Duodenal mucosa (tissue), 2 donors: ENCODE results near the gene PPP1R14C.
A peak's percentile ranks its signal among the peaks of the same experiment; 100 is the strongest.
"Not testable (repeated sequence)": the region's sequence is repeated elsewhere in the genome, so short reads cannot be mapped to it uniquely, and the experiment has no call there.

ENCODE experiments used
- H3K27ac ChIP-seq: one replicate; pipeline ENCODE4 v1.7.0; 2013; ENCODE audit warnings: low read depth, low read length
- H3K27me3 ChIP-seq, 2 donors: one replicate each; pipeline ENCODE4 v1.7.0; 2013; ENCODE audit warnings: low read length in 2 of 2, control low read depth in 1 of 2; ENCODE audit not compliant: insufficient read depth in 2 of 2, control insufficient read depth in 1 of 2
- H3K36me3 ChIP-seq, 2 donors: one replicate each; pipeline ENCODE4 v1.7.0; 2013; ENCODE audit warnings: low read length in 2 of 2, control low read depth in 1 of 2; ENCODE audit not compliant: insufficient read depth in 2 of 2, control insufficient read depth in 1 of 2
- H3K4me1 ChIP-seq, 2 donors: one replicate each; pipeline ENCODE4 v1.7.0; 2013; ENCODE audit warnings: low read length in 2 of 2, control low read depth in 1 of 2; ENCODE audit not compliant: insufficient read depth in 2 of 2, control insufficient read depth in 1 of 2
- H3K4me3 ChIP-seq, 2 donors: one replicate each; pipeline ENCODE4 v1.7.0; 2013; ENCODE audit warnings: low read length in 2 of 2, low read depth in 1 of 2
- H3K9ac ChIP-seq, 2 donors: one replicate each; pipeline ENCODE4 v1.7.0; 2013; ENCODE audit warnings: low read length in 2 of 2, low read depth in 1 of 2
- H3K9me3 ChIP-seq, 2 donors: one replicate each; pipeline ENCODE4 v1.7.0; 2013; ENCODE audit warnings: low read length in 2 of 2, control low read depth in 1 of 2; ENCODE audit not compliant: control insufficient read depth in 1 of 2

The PPP1R14C gene

DNA sequence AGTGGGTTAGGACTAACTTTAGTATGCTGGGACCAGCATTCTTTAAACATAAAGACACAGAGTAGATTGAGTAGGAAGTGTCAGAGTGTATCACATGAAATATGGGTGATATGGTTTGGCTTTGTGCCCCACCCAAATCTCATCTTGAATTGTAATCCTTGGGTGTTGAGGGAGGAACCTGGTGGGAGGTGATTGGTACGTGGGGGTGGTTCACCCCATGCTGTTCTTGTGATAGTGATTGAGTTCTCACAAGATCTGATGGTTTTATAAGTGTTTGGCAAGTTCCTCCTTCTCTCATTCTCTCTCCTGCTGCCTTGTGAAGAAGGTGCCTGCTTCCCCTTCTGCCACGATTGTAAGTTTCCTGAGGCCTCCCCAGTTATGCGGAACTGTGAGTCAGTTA lies 5.1 kb upstream of the PPP1R14C start:
- not testable (repeated sequence) for H3K9me3 ChIP-seq, H3K36me3 ChIP-seq, H3K27ac ChIP-seq, H3K9ac ChIP-seq, H3K4me3 ChIP-seq
- H3K27me3 ChIP-seq, result peaks cover 19 to 22% of the 10 kb centered on the region in 2 donors
- H3K4me1 ChIP-seq, result peaks cover 18 to 27% of the 10 kb centered on the region in 2 donors

DNA sequence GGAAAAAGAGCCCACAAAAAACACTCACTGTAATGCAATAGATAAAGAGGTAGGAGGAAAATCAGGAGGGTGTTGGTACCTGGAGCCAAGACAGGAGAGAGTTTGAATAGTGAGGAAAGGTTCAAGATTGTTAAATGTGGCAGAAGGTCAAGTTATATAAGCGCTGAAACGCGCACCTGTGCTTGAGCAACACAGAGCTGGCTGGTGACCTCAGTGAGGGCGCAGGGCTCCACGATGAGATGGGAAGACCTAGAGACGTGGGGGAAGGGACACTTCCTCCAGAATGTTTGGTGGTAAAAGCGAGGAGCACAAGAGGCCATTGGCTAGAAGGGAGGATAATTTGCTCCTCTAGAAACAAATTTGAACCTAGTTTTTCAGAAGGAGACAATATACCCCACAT lies 4.2 kb upstream of the PPP1R14C start:
- no peak overlapping the region for H3K27ac ChIP-seq
- H3K9me3 ChIP-seq, result peaks cover 0 to 3% of the 10 kb centered on the region in 2 donors

DNA sequence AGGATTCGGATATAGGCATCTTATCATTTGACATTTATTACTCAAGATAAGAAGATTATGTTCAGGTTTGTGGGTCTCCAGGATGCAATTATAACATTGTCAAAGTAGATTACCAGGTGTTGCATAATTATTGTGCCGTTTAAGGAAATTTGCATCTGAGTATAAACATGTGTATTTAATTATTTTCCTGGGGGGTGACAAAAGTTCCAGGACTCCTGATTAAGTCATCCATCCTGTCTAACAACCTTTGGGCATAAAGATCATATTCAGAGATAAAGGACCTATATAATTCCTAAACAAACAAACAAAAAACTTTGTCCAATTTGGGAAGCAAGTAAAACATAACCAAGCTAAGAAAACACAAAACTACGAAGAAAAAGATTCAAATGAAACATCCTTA lies 3.3 kb upstream of the PPP1R14C start:
- Histone ChIP-seq H3K4me3 (no peak overlapping the region), H3K36me3 (no peaks in the 10 kb centered on the region), H3K27me3 (peaks cover 25 to 31% of the 10 kb centered on the region in 2 donors), H3K9me3 (peaks cover 0 to 3% of the 10 kb centered on the region in 2 donors), H3K4me1 (peaks cover 15 to 16% of the 10 kb centered on the region in 2 donors), H3K27ac (no peak overlapping the region), H3K9ac (no peak overlapping the region)

More for the DNA sequence above, 4.2 kb upstream of the PPP1R14C start:
- peaks cover 19 to 23% of the 10 kb centered on the region in 2 donors for H3K27me3 ChIP-seq
- H3K4me1 ChIP-seq, result peaks cover 20 to 22% of the 10 kb centered on the region in 2 donors
- no peak overlapping the region for H3K4me3 ChIP-seq
- no peak overlapping the region for H3K9ac ChIP-seq
- no peaks in the 10 kb centered on the region for H3K36me3 ChIP-seq

DNA sequence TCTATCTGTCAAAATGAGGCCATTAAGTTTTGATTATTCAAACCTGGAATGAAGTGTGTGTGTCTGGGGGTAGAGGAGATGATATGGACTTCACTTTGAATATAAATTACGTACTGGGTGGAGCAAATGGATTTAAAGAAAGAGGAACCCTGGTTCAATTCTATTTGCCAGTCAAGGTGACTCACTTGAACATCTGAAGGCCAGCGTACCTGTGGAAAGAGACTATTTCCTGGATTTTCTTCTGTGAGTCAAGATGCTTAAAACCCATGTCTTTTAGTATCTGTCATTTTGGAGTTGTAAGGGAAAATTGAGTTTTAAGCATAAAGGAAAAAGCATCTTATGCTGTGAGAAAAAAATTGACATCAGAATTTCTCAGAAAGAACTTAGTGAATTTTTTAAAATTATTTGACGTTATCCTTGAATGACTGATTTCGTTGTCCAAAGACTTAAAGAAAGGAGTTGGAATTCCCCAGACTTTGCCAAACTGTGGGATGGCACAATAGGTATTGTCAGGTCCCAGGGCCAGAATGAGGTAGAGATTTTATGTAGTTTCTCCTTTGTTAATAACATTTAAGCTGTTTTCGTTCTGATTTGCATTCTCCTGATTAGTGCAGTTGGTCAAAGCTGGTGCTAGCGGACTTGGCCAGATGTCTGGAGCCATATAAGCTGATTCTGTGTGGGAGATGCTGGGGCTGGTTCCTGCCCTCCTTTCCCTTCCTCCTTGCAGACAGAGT lies 2.4 kb upstream of the PPP1R14C start:
- H3K9ac ChIP-seq, result no peak overlapping the region
- no peak overlapping the region for H3K4me3 ChIP-seq
- H3K9me3 ChIP-seq, result peaks cover 0 to 3% of the 10 kb centered on the region in 2 donors
- H3K4me1 ChIP-seq, result peaks cover 8 to 20% of the 10 kb centered on the region in 2 donors
- H3K36me3 ChIP-seq, result no peaks in the 10 kb centered on the region
- H3K27ac ChIP-seq, result no peak overlapping the region
- peaks cover 27 to 29% of the 10 kb centered on the region in 2 donors for H3K27me3 ChIP-seq

DNA sequence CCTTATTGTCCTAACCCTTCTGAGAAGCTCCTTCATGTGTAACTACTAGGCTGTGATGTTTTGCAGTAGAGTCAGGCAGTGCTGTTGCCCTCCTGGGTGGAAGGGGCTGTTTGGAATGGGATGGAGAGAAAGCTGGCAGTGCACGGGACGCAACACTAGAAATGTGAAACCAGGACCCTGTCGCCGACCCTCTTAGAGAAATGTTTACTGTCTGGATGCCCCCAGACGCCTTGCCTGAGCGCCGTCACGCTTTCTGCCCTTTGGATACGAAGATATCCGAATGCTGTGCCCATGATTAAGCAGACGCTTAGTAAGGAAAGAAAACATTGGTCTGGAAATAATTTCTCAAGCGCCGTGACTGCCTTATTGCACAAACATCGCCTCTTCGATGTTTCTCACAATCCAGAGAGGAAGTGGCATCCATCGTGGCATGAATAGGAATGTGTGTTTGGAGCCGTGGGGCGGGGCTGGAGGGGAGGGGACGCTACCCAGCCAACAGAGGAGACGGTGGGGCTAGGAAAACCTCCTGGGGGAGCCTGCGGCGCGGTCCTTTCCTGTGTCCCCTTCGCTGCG lies 661 bp upstream of the PPP1R14C start:
- H3K36me3 ChIP-seq, result no peaks in the 10 kb centered on the region
- peaks cover 31 to 36% of the 10 kb centered on the region in 2 donors for H3K27me3 ChIP-seq
- no peak overlapping the region for H3K27ac ChIP-seq
- no peaks in the 10 kb centered on the region for H3K9me3 ChIP-seq
- H3K4me3 ChIP-seq, result peak overlapping the region; percentile 42 to 59
- no peak overlapping the region for H3K9ac ChIP-seq
- peaks cover 8 to 22% of the 10 kb centered on the region in 2 donors for H3K4me1 ChIP-seq

DNA sequence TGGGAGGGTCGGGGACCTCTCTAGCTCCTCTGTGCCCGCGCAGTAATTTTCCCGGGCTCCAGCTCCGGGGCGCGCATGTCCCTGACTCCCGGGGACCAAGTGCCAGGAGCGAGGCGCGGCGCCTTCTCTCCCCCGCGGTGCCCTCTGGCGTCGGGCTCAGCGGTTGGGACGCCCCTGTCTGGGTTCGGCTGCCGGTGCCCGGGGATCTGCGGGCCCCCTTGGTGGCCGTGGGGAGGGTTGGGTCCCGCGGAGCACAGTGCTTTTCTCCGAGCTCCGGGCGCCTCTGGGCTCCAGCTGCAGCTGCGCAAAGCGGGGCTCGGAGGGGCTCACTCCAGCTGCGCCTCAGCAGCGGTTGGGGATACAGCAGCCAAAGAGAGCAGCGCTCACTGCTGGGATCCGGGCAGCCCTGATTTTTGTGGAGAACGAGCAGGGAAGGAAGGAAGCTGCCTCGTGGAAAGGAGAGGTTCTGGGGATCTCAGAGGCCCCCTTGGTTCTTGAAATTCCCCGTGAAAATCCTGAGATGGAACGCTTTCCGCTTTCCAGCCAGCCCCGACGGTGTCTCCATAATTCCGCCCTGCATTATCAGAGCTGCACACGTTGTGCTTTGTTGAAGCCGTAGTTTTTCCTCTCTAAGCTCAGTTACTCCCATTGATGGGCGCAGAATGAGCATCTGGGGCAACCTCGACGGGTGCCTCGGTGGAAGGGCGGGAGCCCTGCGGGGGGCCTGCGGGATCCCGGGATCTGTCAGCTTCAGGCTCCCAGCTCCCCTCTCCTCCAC lies 861 bp downstream of the PPP1R14C start:
- no peaks in the 10 kb centered on the region for H3K9me3 ChIP-seq
- peak overlapping the region; percentile 59 to 66 for H3K4me3 ChIP-seq
- peaks cover 31 to 36% of the 10 kb centered on the region in 2 donors for H3K27me3 ChIP-seq
- H3K9ac ChIP-seq, result peak overlapping the region in 1 of 2 donors; percentile 23
- H3K36me3 ChIP-seq, result no peaks in the 10 kb centered on the region
- peaks cover 8 to 17% of the 10 kb centered on the region in 2 donors for H3K4me1 ChIP-seq
- H3K27ac ChIP-seq, result no peak overlapping the region

DNA sequence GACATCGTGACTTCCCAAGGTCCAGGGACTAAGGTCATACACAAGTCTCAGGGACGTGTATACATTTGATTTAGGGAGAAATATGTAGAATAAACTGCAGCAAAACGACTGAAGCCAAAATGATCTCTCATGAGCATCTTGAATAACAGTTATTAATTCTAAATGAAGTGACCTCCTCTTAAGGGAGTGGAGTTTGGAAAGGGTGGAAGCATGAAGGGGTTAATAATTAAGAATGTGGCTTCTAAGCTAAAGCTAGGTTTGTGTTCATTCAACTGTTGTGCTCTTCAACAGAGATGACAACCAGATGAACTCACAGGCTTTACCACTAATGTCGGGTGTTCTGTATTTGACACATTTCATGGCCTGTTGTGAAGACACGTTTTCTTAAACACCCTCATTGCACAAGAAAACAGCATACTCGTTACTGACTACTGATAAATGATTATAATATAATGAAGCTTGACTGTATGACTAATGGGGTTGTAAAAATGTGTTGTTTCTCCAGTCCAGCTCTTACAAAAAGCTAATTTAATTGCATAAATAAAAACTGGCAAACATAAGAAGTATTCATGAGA lies 1.5 kb downstream of the PPP1R14C start:
- Histone ChIP-seq H3K4me3 (peak overlapping the region in 1 of 2 donors; percentile 66), H3K27ac (no peak overlapping the region), H3K9me3 (no peaks in the 10 kb centered on the region), H3K27me3 (peaks cover 31 to 38% of the 10 kb centered on the region in 2 donors), H3K36me3 (no peaks in the 10 kb centered on the region), H3K9ac (peak overlapping the region in 1 of 2 donors; percentile 23), H3K4me1 (peaks cover 8 to 11% of the 10 kb centered on the region in 2 donors)

DNA sequence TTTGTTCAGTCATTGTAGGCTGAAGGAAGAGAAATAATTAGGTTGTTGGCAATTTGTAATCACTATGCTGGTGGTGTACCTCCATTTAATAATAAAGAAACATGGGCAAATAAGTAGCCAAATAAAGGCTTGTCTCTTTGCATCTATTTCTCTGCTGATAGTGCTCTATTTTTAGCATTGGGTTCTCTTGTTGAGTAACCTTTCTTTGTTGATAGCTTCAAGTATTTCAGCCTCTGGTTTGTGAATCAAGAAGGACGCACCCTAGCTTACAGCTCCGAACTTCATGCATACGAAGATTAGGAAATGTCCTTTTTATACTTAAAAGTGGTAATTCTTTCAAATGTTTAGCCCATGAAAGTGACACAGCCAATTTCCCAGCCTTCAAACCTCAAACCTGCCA lies 2.6 kb downstream of the PPP1R14C start:
- H3K4me3 ChIP-seq, result no peak overlapping the region
- H3K9me3 ChIP-seq, result no peaks in the 10 kb centered on the region
- peaks cover 8 to 20% of the 10 kb centered on the region in 2 donors for H3K4me1 ChIP-seq
- H3K9ac ChIP-seq, result no peak overlapping the region
- H3K27ac ChIP-seq, result no peak overlapping the region
- H3K27me3 ChIP-seq, result peaks cover 28 to 39% of the 10 kb centered on the region in 2 donors
- H3K36me3 ChIP-seq, result no peaks in the 10 kb centered on the region

DNA sequence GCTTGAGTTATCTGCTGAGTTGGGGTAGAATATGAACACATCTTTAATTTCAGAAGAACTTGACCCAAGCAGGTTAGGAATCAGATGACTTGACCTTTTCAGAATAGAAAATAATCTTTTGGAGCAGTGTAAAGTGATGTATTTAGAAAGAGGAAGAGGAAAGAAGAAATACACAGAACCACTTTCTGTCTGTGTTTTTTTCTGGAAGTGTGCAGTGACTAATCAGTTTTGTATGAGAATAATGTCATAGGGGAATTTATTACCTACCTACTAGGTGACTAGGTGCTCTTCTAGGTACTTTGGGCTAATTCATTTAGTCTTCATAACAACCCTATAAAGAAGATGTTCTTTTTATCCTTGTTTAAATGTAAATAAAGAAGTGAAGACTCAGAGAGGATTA lies 3.0 kb downstream of the PPP1R14C start:
- Histone ChIP-seq H3K27ac (no peak overlapping the region), H3K27me3 (peaks cover 26 to 39% of the 10 kb centered on the region in 2 donors), H3K4me1 (peaks cover 8 to 24% of the 10 kb centered on the region in 2 donors), H3K9ac (no peak overlapping the region), H3K36me3 (no peaks in the 10 kb centered on the region), H3K9me3 (no peaks in the 10 kb centered on the region), H3K4me3 (no peak overlapping the region)
